Transverse colon (tissue), 3 donors: ENCODE measurements around the gene SLC7A9.

Source experiments
- EP300 ChIP-seq: sonication (generic); formaldehyde crosslinking; IDR thresholded peaks from one replicate; pipeline ENCODE4 v1.6.1; 2017; ENCODE audit warnings: antibody characterized with exemption, low read depth
- POLR2A ChIP-seq: fragments of 450-650 bp; IDR thresholded peaks from one replicate; pipeline ENCODE4 v1.6.1; 2016; ENCODE audit warnings: antibody characterized with exemption, mild to moderate bottlenecking, moderate library complexity
- TF ChIP-seq, protein P1 (sequence below), 5 experiments: fragments of 200-600 bp in 3 of 5; fragments of 450-650 bp in 2 of 5; sonication (generic) in 3 of 5; IDR thresholded peaks; 1 replicate in 2 of 5; 2 replicates in 3 of 5; pipeline ENCODE4 v1.5.1; 2016 to 2017; ENCODE audit warnings: antibody characterized with exemption in 5 of 5, inconsistent platforms in 3 of 5, mild to moderate bottlenecking in 2 of 5, moderate library complexity in 1 of 5

DNA sequence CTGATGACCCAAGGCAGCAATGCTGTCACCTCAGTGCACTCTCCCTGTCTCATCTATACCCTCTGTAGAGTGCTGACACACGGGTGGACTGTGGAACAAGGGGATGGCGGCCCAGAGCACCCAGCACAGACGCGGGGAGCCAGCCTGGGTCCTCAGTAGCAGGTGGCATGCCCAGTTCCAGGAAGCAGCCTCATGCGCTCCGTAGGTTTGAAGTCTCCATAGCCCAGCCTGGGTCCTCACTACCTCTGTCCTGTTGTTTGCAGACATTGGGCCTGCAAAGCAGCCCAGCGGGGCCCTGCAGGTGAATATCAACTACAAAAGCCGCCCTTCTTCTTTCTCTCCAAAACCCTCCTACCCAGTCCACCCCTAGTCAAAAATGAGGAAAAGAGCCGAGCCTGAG lies 5.0 kb upstream of the SLC7A9 start:
- TF ChIP-seq, protein P1, sequence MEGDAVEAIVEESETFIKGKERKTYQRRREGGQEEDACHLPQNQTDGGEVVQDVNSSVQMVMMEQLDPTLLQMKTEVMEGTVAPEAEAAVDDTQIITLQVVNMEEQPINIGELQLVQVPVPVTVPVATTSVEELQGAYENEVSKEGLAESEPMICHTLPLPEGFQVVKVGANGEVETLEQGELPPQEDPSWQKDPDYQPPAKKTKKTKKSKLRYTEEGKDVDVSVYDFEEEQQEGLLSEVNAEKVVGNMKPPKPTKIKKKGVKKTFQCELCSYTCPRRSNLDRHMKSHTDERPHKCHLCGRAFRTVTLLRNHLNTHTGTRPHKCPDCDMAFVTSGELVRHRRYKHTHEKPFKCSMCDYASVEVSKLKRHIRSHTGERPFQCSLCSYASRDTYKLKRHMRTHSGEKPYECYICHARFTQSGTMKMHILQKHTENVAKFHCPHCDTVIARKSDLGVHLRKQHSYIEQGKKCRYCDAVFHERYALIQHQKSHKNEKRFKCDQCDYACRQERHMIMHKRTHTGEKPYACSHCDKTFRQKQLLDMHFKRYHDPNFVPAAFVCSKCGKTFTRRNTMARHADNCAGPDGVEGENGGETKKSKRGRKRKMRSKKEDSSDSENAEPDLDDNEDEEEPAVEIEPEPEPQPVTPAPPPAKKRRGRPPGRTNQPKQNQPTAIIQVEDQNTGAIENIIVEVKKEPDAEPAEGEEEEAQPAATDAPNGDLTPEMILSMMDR (IDR thresholded peaks at IDR 0.05): no peak
- TF ChIP-seq EP300 (no peak), POLR2A (no peak)
